Measurements from ENCODE around the gene PRLH.

PRLH gene

GRCh38 chr2:237567276-237568029, 1.1 kb downstream of the PRLH start:
- DNase-seq: no peak

GRCh38 chr2:237568121-237568660, 1.8 kb downstream of the PRLH start:
- DNase-seq: no peak

- no peak for DNase-seq
These were observed 2.7 kb downstream of the PRLH start for GRCh38 chr2:237569041-237569440.

GRCh38 chr2:237569896-237570295, 3.5 kb downstream of the PRLH start:
- DNase-seq: no peak

- no peak for DNase-seq
These were observed 4.5 kb downstream of the PRLH start for GRCh38 chr2:237570776-237571335.

- DNase-seq: no peak
These were observed 5.2 kb downstream of the PRLH start for GRCh38 chr2:237571551-237571950.

- DNase-seq: peak; percentile 84
These were observed 5.8 kb downstream of the PRLH start for GRCh38 chr2:237572021-237572741.

- DNase-seq: no peak
These were observed 6.3 kb downstream of the PRLH start for GRCh38 chr2:237572742-237573101.

- no peak for DNase-seq
These were observed 7.5 kb downstream of the PRLH start for GRCh38 chr2:237573721-237574415.

- DNase-seq: no peak
These were observed 8.1 kb downstream of the PRLH start for GRCh38 chr2:237574467-237574866.

- DNase-seq: no peak
These were observed 8.8 kb downstream of the PRLH start for GRCh38 chr2:237574894-237575868.

GRCh38 chr2:237575869-237576862, 9.8 kb downstream of the PRLH start:
- no peak for DNase-seq

GRCh38 chr2:237576974-237577373, 10.6 kb downstream of the PRLH start:
- DNase-seq: no peak

GRCh38 chr2:237577458-237577857, 11.1 kb downstream of the PRLH start:
- no peak for DNase-seq

- no peak for DNase-seq
These were observed 11.8 kb downstream of the PRLH start for GRCh38 chr2:237577956-237578870.

GRCh38 chr2:237581326-237581725, 15.0 kb downstream of the PRLH start:
- DNase-seq: no peak

GRCh38 chr2:237581751-237582746, 15.7 kb downstream of the PRLH start:
- DNase-seq: no peak
